HUES64 (cell line): ENCODE measurements around the gene CLCN6.

Experiments
- H3K27ac ChIP-seq: 2 replicates; pipeline ENCODE4 v1.7.0; 2013; ENCODE audit warnings: low read depth, low read length, inconsistent platforms
- H3K27me3 ChIP-seq: 2 replicates; pipeline ENCODE4 v1.6.1; 2013; ENCODE audit warnings: mild to moderate bottlenecking, low read length; ENCODE audit not compliant: insufficient read depth
- H3K36me3 ChIP-seq: 2 replicates; pipeline ENCODE4 v1.6.1; 2013; ENCODE audit warnings: mild to moderate bottlenecking, low read length; ENCODE audit not compliant: insufficient read depth
- H3K4me1 ChIP-seq: 2 replicates; pipeline ENCODE4 v1.6.1; 2013; ENCODE audit warnings: mild to moderate bottlenecking, low read length, moderate library complexity; ENCODE audit not compliant: insufficient read depth
- H3K4me3 ChIP-seq: 2 replicates; pipeline ENCODE4 v1.5.1; 2013; ENCODE audit warnings: mild to moderate bottlenecking, low read length, moderate library complexity
- H3K9ac ChIP-seq: 2 replicates; pipeline ENCODE4 v1.6.1; 2013; ENCODE audit warnings: mild to moderate bottlenecking, low read depth, low read length
- H3K9me3 ChIP-seq: 2 replicates; pipeline ENCODE4 v1.6.1; 2013; ENCODE audit warnings: low read depth, low read length; ENCODE audit not compliant: insufficient read depth
- WGBS: fragments of 150-250, 120-280 bp; methylation state at CpG from one replicate; pipeline ENCODE4 v1.1.7; 2013; ENCODE audit warnings: missing lambda C conversion rate; 5-methylcytosine and 5-hydroxymethylcytosine counted together

CLCN6 gene

DNA sequence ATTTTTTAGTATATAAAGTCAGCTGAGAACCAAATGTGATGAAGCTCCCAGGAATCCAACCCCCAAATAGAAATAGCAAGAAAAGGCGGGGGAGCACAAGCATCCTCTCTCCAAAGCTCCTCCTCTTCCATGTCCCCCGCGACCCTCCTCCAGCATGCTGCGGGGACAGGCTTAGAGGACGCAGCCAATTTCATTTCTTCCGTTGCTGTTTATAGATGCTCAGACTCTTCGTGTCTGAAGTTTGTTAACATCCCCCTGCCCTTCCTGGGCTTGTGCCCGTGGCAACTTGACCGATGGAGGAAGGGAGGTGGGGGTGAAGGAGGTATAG lies 42.3 kb downstream of the CLCN6 start:
- WGBS = 92% methylated on average over 9 of the region's 9 CpGs
- H3K27ac ChIP-seq = no peak overlapping the region

DNA sequence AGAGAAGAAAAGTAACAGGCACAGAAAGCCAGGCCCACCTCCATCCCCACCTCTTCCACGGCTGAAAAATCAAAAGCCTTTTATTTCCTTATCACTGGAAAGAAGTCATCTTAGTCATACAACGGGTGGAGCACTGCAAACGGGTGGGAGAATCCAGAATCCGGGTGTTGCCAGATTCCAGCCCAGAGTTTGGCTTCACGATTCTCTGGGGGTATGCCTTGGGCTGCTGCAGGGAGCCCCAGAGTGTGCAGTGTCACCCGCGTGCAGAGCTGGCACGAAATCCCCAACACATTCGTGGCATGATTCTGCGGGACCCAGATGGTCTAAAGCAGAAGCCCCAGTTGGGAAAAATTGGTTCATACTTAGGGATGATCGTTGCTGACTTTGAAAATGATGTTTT lies 44.2 kb downstream of the CLCN6 start:
- Histone ChIP-seq H3K27me3 (no peaks in the 10 kb centered on the region), H3K27ac (no peak overlapping the region), H3K4me1 (no peaks in the 10 kb centered on the region), H3K9me3 (no peaks in the 10 kb centered on the region), H3K4me3 (no peak overlapping the region), H3K36me3 (peaks cover 9% of the 10 kb centered on the region; the same call in 1 of the 2 replicates), H3K9ac (no peak overlapping the region)
- whole genome bisulfite sequencing = 78% methylated on average over 11 of the region's 11 CpGs

More for the DNA sequence above, 42.3 kb downstream of the CLCN6 start:
- Histone ChIP-seq H3K27me3 (no peaks in the 10 kb centered on the region), H3K4me3 (no peak overlapping the region), H3K9ac (no peak overlapping the region), H3K36me3 (peaks cover 23% of the 10 kb centered on the region), H3K9me3 (no peaks in the 10 kb centered on the region), H3K4me1 (no peaks in the 10 kb centered on the region)

DNA sequence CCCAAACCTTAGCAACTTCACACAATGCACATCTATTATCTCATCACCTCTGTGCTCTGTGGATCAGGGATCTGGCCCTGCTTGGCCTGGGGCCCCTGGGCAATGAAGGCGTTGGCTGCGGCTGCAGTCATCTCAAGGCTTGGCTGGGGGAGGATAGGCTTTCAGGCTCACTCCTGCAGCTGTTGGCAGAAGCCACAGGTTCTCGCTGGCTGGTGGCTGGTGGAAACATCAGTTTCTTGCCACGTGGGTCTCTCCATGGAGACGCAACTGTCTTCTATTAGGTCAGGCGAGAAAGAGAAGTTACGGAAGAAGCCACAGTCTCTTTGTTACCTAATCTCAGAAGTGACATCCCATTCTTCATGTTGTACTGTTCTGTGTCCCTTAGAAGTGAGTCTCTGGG lies 45.2 kb downstream of the CLCN6 start:
- 88% methylated on average over 7 of the region's 7 CpGs for WGBS
- Histone ChIP-seq H3K27me3 (no peaks in the 10 kb centered on the region), H3K9me3 (no peaks in the 10 kb centered on the region), H3K4me1 (no peaks in the 10 kb centered on the region), H3K9ac (no peak overlapping the region), H3K4me3 (no peak overlapping the region), H3K27ac (no peak overlapping the region), H3K36me3 (0 out of 2 replicates have a peak, but pooled peaks cover 5% of the 10 kb centered on the region)

DNA sequence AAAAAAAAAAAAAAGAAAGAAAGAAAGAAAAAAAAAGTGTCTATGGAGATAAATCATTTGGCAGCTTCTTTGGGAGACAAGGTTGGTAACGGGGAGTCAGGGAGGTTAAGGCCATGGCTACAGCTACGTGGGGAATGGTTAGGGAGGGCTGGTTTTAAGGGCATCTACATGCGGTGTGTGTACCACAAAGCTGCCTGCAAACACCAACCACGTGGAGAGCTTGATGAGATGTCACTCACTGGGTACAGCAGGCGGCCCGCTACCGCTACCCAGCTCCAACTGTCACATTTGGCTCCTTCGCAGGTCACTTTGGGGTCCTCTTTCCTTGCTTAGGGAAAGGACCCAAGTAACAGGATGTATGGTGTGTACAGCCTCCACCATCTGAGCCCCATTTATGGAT lies 48.5 kb downstream of the CLCN6 start:
- H3K4me1 ChIP-seq = no peaks in the 10 kb centered on the region
- no peak overlapping the region for H3K9ac ChIP-seq
- H3K27ac ChIP-seq = no peak overlapping the region
- WGBS = 78% methylated on average over 8 of the region's 8 CpGs
- no peaks in the 10 kb centered on the region for H3K36me3 ChIP-seq
- H3K27me3 ChIP-seq = peaks cover 30% of the 10 kb centered on the region
- H3K4me3 ChIP-seq = no peak overlapping the region
- no peaks in the 10 kb centered on the region for H3K9me3 ChIP-seq

DNA sequence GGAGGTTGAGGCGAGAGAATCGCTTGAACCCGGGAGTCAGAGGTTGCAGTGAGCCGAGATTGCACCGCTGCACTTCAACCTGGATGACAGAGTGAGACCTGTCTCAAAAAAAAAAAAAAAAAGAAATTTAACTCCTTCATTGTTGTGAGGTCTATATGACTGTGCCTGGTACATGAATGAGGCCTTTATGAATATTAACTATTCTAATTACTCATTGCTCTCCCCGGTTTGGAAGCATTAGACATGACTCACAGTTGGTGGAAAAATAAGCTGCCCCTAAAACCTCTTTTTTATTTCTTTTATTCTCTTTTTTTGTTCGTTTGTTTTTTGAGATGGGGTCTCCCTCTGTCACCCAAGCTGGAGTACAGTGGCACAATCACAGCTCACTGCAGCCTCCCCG lies 49.4 kb downstream of the CLCN6 start:
- Histone ChIP-seq H3K27me3 (peaks cover 36% of the 10 kb centered on the region), H3K9ac (no peak overlapping the region), H3K4me3 (no peak overlapping the region), H3K27ac (no peak overlapping the region), H3K9me3 (no peaks in the 10 kb centered on the region), H3K4me1 (no peaks in the 10 kb centered on the region), H3K36me3 (no peaks in the 10 kb centered on the region)
- 86% methylated on average over 8 of the region's 8 CpGs for WGBS

DNA sequence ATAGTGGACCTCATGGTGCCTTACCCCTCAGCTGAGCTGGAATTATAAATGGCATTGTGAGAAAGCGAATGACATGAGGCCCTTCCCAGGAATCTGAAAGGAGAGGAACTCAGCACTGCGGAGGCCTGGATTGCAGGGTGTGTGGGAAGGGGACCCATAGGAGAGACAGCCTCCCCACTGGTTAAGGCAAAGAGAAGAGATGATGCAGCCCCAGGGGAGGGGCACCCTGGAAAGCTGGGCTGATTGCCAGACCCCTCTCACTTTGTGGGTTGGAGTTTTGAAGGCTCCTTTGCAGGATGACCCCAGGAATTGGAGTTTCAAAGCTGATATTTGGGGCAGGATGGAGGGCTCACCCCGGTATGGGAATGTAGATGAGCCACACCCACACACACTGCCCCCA lies 50.7 kb downstream of the CLCN6 start:
- Histone ChIP-seq H3K9ac (no peak overlapping the region), H3K27ac (no peak overlapping the region), H3K27me3 (peaks cover 38% of the 10 kb centered on the region)

DNA sequence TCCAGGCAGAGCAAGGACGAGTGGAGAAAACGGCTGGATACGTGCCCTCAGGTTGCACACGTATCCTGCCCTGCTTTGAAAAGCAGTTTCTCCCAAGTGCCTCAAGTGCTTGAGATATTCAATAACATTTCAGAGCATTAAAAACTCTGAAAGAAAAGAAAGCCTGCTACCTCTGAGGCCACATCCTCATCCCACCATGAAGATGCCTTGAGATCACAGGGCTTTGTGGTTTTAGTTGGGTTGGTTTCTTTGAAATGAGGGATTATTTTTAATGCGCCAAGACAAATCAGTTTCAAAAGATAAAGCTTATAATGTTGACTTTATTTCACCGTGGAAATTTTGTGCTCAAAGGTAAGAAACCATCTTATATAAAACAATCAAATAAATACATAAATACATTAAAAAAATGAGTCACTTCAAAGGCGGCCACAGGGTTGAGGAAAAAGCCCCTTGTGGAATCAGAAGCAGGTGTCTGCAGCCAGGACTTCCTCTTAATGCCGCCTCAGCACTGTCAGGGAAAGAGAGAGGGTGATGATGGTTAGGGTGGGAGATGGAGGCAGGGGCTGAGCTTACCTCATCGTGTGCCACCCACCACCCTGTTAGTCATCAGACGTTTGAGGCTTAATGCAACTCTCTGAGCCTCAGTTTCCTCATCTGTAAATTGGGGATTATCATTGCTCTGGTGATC lies 51.3 kb downstream of the CLCN6 start:
- no peak overlapping the region for H3K27ac ChIP-seq
- H3K9me3 ChIP-seq = no peaks in the 10 kb centered on the region
- no peak overlapping the region for H3K9ac ChIP-seq
- 51% methylated on average over 9 of the region's 10 CpGs for WGBS
- H3K36me3 ChIP-seq = no peaks in the 10 kb centered on the region
- H3K4me3 ChIP-seq = no peak overlapping the region
- no peaks in the 10 kb centered on the region for H3K4me1 ChIP-seq
- H3K27me3 ChIP-seq = peaks cover 39% of the 10 kb centered on the region

More for the DNA sequence above, 50.7 kb downstream of the CLCN6 start:
- no peaks in the 10 kb centered on the region for H3K36me3 ChIP-seq
- H3K4me3 ChIP-seq = no peak overlapping the region
- WGBS = 80% methylated on average over 2 of the region's 3 CpGs
- H3K9me3 ChIP-seq = no peaks in the 10 kb centered on the region
- H3K4me1 ChIP-seq = no peaks in the 10 kb centered on the region

DNA sequence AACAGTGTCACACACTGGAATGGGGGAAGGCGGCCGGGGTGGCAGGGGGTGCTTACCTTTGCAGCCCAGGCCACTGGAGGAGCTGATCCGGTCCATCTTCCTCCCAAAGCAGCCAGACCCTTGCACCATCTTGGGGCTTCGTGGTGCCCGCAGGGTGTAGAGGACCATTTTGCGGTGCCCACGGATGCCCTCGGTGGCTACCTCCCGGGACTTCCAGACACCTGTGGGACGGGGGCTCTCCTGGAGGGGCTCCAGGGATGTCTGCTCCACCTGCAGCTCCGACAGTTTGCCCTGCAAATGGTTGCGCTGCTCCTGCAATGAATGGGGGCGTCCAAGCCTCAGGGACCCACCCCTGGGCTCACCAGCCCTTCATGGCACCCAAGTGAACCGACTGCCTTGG lies 52.2 kb downstream of the CLCN6 start:
- no peaks in the 10 kb centered on the region for H3K9me3 ChIP-seq
- H3K9ac ChIP-seq = no peak overlapping the region
- H3K4me3 ChIP-seq = peak overlapping the region; percentile 48
- WGBS = 87% methylated on average over 14 of the region's 14 CpGs
- peaks cover 41% of the 10 kb centered on the region for H3K27me3 ChIP-seq
- H3K27ac ChIP-seq = no peak overlapping the region
- no peaks in the 10 kb centered on the region for H3K4me1 ChIP-seq
- no peaks in the 10 kb centered on the region for H3K36me3 ChIP-seq

DNA sequence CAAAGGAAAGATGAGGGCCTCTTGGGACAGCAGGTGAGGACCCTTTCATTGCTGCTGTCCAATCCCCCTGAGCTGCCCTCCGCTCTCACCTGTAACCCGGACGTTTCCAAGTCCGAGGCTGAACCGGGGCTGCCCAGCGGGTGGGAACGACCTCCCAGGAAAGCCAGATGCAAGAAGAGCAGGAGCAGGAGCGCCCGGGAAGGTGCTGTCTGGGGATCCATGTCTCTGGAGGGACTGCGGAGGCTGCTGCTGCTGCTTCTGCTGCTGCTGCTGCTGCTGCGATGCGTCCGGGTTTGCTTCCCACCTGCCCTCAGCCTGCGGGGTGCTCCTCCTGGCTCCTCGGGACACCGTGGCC lies 52.6 kb downstream of the CLCN6 start, which contains the start of gene NPPB:
Gene NPPB, minus strand, starts transcription at position 333 of the 355 bp plus-strand sequence. Its CDS starts 112 bp downstream, at position 221.
- H3K36me3 ChIP-seq = no peaks in the 10 kb centered on the region
- WGBS = 20% methylated on average over 16 of the region's 16 CpGs
- H3K27ac ChIP-seq = no peak within 1 kb of the TSS; the same call in 1 of the 2 replicates
- no peaks in the 10 kb centered on the region for H3K4me1 ChIP-seq
- peak within 1 kb of the TSS; percentile 53 for H3K9ac ChIP-seq
- peak within 1 kb of the TSS; percentile 48 for H3K4me3 ChIP-seq
- no peaks in the 10 kb centered on the region for H3K9me3 ChIP-seq
- H3K27me3 ChIP-seq = peaks cover 41% of the 10 kb centered on the region

DNA sequence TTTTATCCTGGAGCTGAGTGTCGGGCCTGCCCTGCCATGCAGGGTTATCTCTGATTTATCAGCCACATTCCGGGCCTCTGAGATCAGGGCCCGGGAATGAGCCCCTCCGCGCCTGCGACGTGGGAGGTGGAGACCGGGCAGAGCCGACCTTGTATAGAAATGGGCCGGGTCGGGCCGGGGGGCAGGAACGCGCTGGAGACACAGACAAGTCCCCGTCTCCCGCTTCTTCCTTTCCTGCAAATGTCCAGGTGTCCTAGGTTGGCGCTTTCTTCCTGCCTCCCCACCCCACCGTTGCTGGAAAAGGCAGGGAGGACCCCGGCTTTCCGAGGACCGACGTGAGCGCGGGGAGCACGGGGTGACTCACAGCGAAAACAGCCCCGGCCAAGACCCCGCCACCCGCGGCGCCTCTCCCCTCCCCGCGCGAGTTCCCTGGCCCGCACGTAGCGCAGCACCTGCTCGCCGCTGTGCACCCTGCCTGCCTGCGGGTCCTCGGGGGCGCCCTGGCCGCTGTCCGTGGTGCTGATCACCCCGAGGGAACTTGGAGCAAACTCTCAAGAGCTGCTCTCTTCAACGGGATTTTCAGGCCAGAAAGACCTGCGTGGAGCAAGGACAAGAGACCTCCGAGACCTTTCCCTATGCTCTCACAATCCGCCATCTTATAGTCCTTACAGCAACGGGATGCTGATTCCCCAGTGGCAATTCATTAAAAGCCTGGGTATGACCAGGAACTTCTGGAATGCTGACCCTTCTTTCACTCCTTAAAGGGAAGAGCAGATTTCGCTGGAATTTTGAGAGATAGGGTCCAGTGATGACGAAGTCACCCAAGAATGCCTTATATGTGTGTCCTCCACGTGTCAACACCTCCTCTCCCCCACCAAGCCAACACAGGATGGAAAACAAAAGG lies 53.2 kb downstream of the CLCN6 start:
- peak overlapping the region; percentile 53 for H3K9ac ChIP-seq
- peaks cover 41% of the 10 kb centered on the region for H3K27me3 ChIP-seq
- 4% methylated on average over 52 of the region's 53 CpGs for WGBS

DNA sequence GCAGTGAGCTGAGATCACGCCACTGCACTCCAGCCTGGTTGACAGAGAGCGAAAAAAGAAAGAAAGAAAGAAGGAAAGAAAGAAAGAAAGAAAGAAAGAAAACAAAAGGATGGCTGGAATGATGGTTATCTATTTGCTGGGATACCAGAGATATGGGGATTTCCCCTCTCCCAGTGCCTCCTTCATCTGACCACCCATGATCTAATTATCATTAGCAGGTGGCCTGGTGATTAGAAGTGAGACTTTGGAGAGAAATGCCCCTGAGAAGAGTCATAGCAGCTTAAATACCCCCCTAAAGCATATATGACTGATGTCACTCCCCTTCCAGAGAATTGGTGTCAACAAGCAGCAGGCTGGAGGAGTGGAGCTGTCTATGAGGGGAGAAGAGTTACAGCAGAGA lies 54.1 kb downstream of the CLCN6 start:
- Histone ChIP-seq H3K27me3 (peaks cover 41% of the 10 kb centered on the region), H3K9ac (no peak overlapping the region), H3K36me3 (no peaks in the 10 kb centered on the region), H3K9me3 (no peaks in the 10 kb centered on the region), H3K27ac (no peak overlapping the region), H3K4me3 (no peak overlapping the region), H3K4me1 (no peaks in the 10 kb centered on the region)
- 86% methylated on average over 2 of the region's 2 CpGs for WGBS

More for the DNA sequence above, 53.2 kb downstream of the CLCN6 start:
- H3K9me3 ChIP-seq = no peaks in the 10 kb centered on the region
- H3K36me3 ChIP-seq = no peaks in the 10 kb centered on the region
- H3K27ac ChIP-seq = no peak overlapping the region; the same call in 1 of the 2 replicates
- H3K4me1 ChIP-seq = no peaks in the 10 kb centered on the region
- peak overlapping the region; percentile 48 for H3K4me3 ChIP-seq
